DMS79 (cell line): ENCODE data around the gene FIGNL2.
"Not testable (repeated sequence)": the region's sequence is repeated elsewhere in the genome, so short reads cannot be mapped to it uniquely, and the experiment has no call there.

ENCODE experiments used
- DNase-seq: peaks from one replicate; lab custom pipeline; 2025; lab: John Stamatoyannopoulos, UW

Gene FIGNL2

DNA sequence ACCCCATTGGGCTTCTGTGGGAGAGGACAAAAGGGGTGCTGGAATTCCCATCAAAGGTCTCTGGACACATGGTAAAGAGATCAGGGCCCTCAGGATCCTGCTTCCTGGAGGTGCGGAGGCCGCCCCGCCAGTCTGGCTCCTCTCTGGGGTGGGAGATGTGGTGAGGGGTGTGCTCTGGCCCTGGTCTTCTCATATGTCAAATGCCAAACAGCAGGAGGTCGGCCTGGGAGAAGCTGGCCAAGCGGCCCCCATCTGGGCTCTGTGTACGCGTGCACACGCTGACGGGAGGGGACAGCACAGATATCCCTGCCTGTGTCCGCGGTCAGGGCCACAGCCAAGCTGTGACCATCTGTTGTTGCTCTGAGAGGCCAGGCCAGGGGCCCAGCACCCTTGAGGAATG, 14.1 kb downstream of the FIGNL2 start:
- DNase-seq: no peak

DNA sequence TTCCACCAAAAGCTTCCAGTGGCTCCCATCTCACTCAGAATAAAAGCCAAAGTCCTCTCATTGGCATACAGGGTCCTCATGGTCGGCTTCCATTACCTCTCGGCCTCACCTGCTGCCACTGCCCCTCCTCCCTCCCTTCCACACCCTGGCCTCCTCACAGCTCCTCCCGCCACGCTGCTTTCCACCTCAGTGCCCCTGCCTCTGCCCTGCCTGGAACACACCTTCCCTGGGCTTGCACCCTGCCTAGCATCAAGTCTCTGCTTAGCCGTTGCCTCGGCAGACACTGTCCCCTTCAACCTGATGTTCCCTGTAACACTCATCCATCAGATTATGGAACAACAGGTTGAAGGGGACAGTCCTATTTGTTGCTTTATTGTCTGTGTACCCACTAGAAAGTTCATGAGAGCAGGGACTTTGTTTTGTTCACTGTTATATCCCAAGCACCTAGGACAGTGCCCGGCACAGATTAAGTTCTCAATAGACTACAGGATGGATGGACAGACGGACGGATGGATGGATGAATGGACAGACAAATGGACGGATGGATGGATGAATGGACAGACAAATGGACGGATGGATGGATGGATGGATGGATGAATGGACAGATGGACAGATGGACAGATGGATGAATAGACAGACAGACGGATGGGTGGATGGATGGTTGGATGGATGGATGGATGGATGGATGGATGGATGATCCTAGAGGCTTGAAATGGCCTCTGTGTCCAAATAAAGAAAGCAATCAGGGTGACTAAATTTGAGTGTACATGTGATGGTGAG, 14.9 kb downstream of the FIGNL2 start:
- no peak for DNase-seq

DNA sequence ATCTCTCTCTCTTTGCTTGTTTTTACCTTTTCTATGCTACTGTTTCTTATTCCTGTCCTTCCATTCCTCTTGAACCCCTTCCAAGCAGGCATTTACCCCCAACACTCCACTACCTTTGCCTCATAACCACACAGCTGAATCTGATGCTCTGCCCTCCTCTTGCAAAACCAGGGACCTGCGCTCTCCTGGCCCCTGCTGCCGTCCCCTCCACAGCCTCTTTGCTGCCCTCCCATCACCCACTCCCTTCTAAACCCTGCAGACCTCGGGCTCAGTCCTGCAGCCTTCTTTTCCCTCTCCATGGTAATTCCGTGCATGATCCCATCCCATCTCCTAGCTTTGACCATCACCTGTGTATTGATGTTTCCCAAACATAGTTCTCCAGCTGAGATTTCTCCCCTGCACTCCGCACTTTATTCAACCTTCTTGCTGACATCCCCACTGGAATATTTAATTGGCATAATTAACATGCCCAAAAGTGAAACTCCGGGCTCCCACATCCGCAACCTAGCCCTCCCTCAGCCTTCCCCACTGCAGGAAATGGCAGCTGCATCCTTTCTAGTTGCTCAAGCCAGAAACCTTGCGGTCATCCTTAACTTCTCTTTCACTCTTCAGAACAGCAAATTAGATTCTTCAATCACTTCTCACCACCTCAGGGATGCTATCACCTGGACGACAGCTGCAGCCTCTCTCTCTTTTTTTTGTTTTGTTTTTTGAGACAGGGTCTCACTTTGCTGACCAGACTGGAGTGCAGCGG, 16.0 kb downstream of the FIGNL2 start:
- no peak for DNase-seq

DNA sequence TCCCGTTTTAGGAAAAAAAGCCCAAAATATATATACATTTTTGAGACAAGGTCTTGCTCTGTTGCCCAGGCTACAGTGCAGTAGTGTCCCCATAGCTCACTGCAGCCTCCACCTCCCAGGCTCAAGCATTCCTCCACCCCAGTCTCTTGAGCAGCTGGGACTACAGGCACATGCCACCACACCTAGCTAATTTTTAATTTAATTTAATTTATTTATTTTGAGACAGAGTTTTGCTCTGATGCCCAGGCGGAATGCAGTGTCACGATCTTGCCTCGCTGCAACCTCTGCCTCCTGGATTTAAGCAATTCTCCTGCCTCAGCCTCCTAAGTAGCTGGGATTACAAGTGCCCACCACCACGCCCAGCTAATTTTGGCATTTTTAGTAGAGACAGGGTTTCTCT, 16.7 kb downstream of the FIGNL2 start:
- not testable (repeated sequence) for DNase-seq

DNA sequence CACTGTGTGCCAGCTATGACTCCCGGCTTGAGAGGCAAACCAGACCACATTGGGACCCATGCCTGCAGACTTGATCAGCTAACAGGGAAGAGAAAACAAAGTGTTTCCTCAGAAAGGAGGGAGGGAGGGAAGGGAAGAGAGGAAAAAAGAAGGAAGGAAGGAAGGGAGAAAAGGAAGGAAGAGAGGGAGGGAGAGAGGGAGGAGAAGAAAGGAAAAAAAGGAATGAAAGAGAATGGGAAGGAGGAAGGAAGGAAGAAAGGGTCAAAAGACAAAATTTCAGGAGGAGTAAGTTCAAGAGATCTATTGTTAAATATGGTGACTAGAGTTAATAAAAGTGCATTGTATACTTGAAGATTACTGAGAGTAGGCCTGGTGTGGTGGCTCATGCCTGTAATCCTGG, 18.9 kb downstream of the FIGNL2 start:
- no peak for DNase-seq

DNA sequence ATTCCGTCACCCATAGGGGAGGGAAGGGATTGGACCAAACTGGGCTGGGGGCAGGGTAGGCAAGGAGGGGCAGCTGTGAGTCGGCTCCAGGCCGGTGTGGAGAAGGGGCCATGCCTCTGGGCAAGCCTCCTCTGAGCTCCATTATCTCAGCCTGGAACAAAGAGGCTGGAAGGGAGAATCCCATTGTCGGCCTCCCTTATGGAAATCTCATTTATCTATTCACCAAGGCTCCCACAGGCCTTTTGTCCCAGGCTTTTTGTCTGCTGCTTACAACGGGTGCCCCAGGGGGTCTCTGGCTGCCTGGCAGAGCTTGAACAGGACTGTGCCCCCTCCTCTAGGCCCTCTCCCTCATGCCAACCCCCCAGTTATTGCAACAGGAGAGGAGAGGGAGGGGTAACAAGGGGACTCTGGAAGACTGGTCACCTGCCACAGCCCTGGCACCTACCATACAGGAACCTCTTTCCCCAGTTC, 19.5 kb downstream of the FIGNL2 start:
- DNase-seq: no peak

DNA sequence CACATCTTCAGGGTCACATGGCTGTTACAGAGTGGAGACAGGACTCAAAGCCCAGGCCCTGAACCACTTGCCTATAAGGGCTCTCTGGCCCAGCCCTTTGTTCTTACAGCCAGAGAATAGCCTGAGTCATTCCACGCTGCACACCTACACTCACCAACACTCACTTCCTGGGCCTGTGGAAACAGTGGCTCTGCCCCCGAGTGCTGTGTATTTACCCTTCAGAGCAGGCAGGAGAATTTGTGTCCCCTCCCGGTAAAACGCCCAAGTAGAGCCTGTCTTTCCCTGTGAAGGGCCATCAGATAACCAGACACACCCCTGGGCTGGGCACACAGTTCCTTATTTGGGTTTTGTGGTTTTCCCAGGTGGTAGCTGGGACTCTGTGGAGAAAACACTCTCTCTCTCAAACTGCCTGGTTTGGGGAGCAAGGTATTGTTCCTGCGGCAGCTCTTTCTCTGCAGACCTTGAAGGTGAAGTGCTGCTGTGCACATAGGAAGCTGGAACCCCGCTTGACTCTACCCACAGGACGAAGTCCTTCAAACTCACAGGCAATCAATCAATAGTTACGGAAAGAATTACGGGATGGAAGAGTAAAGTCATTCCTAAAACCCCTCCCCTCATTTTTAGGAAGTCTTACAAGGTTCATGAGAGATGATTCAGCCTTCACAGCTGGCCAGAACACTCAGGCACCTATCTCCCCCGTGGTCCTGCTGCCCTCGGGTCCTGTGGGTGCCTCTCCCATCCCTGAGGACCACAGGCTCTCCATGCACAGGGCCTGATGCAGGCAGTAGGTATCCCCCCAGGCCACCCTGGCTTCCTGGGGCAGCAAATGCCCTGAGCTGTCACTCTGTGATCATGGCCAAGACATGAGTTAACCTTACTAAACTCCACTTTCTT, 20.3 kb downstream of the FIGNL2 start:
- DNase-seq: no peak

DNA sequence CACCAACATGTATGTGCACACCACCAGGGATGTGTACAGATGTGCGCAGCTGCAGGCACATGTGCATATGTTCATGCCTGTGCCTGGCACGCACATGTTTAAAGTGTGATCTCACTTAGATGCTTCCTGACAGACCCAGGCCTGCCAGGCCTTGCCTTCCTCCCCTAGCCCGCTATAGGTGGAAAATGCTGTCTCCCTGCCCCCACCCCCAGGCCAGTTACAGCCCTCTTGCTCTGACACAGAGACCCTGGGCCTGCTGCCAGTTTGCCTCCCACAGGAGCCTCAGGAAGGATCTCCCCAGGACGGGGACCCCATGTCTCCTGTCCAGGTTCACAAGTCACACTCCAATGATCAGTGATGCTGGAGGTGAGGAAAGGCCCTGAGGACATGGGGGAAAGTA, 21.6 kb downstream of the FIGNL2 start:
- no peak for DNase-seq

DNA sequence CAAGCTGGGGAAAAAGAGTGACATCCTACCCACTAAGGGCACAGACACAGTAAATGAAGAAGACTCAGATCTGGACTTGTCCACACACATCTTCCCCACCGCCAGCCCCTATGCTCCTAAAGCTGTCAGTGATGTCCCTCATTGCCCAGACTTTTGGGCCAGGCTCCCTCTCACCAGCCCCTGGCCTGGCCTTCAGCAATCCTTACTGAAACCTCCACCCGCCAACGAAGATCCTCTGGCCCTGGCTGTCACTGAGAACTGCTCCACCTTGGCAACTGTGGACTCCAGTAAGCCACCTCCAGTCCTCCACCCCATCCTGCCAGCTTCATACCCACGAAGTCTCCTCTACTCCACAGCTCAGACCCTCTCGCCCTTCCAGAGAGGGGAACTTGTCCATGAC, 23.3 kb downstream of the FIGNL2 start:
- no peak for DNase-seq

DNA sequence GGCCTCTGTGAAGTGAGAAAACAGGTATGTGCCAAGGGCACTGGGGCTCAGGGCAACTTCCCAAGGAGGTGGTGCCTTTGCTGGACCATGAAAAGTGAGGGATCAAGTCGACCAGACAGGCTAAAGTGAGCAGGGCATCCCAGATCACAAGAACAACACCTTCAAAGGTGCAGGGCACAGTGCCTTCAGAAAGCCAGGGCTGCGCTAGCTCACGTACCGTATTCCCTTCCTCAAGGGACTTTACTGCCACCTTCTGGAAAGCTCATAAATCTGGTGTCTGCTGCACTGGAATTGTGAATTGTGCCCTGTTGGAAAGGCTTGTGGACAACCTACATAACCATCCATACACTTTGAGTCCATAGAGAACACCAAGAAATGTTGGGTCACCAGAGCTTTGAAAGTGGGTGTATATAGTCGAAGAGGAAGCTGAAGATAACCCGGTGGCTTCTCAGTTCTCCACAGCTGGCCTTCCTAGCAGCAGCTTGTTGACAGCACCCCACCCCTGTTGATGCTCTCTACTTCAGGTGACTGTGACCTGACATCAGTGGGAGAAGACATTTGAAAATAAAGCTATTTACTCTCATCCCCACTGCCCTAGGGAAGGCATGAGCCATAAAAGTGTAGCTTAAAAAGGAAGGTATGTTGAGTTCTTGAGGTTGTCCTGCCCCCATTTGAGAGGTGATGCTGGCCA, 24.5 kb downstream of the FIGNL2 start:
- no peak for DNase-seq

DNA sequence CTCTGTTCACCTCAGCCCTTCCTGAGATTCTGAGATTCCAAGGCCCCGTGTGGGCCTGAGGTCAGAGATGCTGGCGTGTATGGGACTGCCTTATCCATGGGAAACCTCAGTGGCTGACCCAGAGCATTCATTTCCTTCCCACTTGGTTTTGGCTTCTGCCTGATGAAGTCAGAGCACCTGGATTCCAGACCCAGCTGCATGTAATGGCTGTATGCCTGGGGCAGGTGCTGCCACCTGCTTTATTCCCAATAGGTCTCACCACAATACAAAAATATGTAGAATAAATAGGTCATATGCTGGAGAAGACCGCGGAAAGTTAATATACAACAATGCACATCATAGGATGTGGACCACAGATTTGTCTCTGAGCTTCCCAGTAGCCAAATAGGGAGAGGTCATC, 25.6 kb downstream of the FIGNL2 start:
- DNase-seq: no peak

DNA sequence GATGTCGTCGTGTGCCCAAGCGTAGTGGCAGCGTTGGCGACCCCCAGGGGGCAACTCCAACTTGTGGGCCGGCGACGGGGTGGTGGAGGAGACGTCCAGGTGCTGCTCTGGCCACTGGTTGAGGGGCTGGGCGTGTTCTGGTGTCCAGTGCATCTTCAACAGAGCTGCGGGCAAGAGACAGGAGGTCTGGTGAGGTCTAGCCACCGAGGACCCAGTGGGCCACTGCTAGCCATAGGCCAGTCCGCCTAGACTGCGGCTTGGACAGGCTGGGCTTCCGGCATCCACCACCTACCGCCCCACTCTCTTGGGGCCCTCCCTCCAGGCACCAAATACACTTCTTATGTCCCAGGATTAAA, 26.3 kb downstream of the FIGNL2 start:
- DNase-seq: no peak

DNA sequence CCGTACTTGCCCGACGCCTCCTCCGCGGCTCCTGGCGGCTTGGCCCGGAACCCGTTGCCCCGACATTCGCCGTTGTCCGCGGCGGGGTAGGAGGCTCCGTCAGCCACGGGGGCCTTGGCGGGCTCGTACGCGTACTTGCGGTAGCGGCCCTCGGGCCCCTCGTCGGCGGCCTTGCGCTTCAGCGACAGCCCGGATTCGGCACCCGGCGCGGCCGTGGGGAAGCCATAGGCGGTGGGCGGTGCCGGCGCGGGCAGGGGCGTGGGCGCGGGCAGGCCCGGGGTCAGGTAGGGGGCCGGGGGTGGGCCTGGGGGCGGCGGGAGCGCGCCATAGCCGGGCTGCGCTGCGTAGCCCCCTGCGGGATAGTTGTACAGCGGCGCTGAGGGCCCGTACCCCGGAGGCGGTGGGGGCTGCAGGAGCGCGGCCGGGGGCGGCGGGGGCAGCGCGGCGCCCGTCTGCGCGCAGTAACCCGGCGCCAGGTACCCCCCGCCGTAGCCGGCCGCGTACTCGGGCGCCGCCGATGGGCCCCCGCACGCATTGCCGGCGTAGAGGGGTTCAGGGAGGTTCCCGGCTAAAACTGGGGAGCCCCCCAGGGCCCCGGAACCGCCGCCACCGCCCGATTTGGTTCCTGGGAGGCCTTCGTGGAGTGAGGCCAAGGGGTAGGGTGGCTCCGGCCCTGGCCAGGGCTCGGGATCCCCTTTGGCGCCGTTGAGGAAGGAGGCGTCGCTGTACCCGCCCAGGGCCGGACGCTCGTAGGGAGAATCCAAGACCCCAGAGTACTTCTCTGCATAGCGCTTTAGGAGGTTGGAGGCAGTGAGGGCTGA, 26.9 kb downstream of the FIGNL2 start:
- no peak for DNase-seq

DNA sequence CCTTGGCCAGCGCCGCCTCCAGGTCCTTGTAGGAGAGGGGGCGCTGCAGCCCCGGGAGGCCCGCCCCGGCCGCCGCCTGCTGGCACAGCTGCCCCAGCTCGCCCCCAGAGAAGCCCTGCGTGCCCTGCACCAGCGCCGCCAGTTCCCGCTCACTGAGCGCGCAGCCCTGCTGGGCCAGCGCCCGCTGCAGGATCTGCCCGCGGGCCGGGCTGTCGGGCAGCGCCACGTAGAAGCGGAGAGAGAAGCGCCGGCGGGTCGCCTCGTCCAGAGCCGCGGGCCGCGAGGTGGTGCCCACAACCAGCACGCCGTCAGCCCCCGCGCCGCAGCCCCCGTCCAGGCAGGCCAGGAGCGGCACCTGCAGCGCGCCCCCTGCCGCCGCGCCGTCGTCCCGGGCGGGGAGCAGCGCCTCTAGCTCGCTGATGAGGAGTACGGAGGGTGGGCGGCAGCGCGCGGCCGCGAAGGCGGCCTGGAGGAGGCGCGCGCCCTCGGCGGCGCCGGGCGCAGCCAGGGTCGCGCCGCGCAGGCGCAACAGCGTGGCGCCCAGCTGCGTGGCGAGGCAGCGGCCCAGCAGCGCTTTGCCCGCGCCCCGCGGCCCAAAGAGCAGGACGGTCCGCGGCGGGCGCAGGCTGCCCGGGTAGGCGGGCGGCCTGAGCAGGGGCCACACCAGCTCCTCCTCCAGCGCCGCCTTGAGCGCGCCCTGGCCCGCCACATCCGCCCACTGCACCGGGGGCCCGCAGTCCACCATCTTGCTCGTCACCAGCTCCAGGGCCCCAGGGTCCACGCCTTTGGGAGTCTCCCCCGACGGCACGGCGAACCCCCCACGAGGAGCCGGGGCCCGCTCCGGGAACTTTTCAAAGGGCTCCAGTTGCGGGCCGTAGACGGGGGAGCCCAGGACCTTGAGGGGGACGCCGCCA, 27.7 kb downstream of the FIGNL2 start:
- DNase-seq: peak; percentile 29

DNA sequence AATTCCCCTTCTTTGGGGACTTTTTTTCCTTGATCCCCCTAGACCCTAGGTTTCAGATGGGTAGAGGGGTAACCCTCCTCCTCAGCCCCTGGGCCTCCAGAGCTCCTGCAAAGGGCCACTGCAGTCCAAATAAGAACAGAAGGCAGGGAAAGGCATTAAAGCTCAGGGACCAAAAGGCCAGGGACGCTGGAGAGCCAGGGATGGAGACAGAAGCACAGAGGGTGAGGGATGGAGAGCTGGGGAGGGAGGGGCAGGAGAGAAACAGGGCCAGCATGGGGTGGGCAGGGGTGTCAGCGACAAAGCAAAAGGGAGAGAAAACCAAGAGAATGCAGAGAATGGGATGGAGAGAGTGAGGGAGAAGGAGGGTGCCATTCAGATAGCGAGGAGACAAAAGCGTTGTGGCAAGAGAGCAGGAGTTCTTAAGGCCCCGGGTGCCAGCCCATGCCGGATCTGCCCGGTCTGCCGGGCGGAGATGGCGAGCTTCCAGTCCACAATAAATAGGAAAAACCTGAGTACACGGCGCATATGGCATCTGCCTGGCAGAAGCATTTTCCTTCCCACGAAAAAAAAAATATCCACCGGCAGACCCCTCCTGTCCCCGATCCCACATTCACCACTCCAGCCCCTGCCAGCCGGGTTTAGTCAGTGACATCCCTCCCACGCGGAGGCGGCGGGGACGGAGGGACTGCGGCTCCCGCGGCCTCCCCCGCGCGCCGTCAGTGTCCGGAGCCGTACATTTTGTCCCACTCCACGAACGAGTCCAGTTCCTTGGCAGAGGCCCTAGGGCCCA, 28.6 kb downstream of the FIGNL2 start:
- DNase-seq: no peak

DNA sequence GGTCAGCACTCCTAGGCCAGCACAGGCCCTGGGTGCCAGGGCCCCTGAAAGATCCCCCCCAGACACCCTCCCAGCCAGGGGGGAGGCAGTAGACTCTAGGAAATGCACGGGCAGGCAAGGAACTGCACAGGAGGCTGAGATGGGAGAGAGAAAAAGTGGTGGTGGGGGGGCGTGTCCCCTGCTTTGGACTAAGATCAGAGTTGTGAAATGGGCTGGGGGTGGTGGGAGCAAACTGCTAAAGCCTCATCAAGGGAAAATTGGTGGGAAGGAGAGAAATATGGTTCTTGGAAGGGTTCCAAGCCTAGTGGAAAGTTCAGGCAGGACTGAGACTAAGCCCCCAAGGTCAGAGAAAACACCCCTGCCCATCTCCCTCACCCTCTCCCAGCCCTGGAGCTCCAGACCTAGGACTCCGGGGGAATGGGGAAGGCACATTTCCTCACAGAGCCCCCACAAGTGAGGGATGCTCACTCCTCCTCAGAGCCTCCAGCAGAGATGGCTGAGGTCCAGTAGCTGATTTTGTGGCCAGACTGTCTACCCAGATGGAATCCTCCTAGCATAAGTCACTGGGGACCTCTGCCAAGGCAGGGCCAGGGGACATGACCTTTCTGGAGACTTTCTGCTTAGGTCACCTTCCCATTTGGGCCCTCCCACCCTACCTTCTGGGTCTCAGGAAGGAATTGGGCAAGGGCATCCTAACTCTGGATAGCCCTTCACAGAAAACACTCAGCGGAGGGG, 29.8 kb downstream of the FIGNL2 start:
- no peak for DNase-seq

DNA sequence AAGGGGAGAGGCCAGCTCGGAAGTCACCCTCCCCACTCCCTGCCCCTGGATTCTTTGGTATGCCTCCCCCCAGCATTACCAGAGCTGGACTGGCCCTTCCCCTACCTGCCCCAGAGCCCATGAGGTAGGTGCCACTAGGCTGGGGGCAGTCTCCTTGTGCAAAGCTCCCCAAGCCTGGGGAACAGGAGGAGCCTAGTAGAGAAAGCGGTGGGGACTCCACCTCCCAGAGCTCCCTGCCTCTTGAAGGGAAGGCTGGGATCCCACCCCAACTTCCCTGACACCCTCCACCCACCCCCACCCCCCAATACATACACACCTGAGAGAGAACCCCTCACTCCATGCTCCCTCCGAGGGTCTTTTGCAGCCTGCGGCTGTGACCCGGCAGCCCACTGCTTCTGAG, 30.4 kb downstream of the FIGNL2 start:
- DNase-seq: no peak
